Lower lobe of right lung (tissue), 2 donors: ENCODE data around the gene CYP46A1. TPM values are rescaled to one million over a fixed set of nuclear protein-coding genes. Genes with fewer than 3 reads are reported as not detected.

ENCODE experiments used
- ATAC-seq, 2 donors: fragments of 200-7000 bp; cut with Tn5 transposase; one replicate each; pipeline ENCODE4 v1.9.1; 2020 to 2022; ENCODE audit warnings: mild to moderate bottlenecking in 2 of 2, moderate library complexity in 2 of 2
- DNase-seq: peaks from one replicate; pipeline ENCODE4 v3.0.0-alpha.2; 2020
- H3K27ac ChIP-seq: fragments of 200-600 bp; one replicate; pipeline ENCODE4 v1.8.0; 2022
- H3K27me3 ChIP-seq: fragments of 200-600 bp; one replicate; pipeline ENCODE4 v1.8.0; 2022; ENCODE audit warnings: low read depth
- H3K36me3 ChIP-seq: fragments of 200-600 bp; one replicate; pipeline ENCODE4 v1.8.0; 2022; ENCODE audit warnings: mild to moderate bottlenecking
- H3K4me1 ChIP-seq: fragments of 200-600 bp; one replicate; pipeline ENCODE4 v1.8.0; 2022
- H3K4me3 ChIP-seq: fragments of 200-600 bp; one replicate; pipeline ENCODE4 v1.8.0; 2022; ENCODE audit warnings: mild to moderate bottlenecking
- H3K9me3 ChIP-seq: fragments of 200-600 bp; one replicate; pipeline ENCODE4 v1.8.0; 2022
- intact Hi-C: fragments of 100-400 bp; cut with DNase I; formaldehyde crosslinking; loops from one replicate; pipeline ENCODE4 v1.11.0; 2022
- total RNA-seq: library from RNA; stranded (reverse); fragmentation: NEBNext Ultra II Directional; extraction: Animal tissue kit (Norgen Biotek cat#: 25700); gene quantifications from one replicate; pipeline ENCODE4 v1.2.1, GENCODE V29; 2021
- TF ChIP-seq, protein P1 (sequence below): fragments of 200-600 bp; IDR thresholded peaks from one replicate; pipeline ENCODE4 v1.8.0; 2022; ENCODE audit warnings: antibody characterized with exemption, mild to moderate bottlenecking
- donor health status: DM: no; HTN: yes; CAD: no; lungs with severe emphysema.

The CYP46A1 gene
- total RNA-seq, 1 donor from 2014 or later = 0.62 TPM

- Histone ChIP-seq H3K4me1 (peaks cover 54% of the 10 kb centered on the region), H3K9me3 (no peaks in the 10 kb centered on the region), H3K27ac (no peak overlapping the region), H3K36me3 (no peaks in the 10 kb centered on the region), H3K4me3 (no peak overlapping the region), H3K27me3 (peaks cover 17% of the 10 kb centered on the region)
- DNase-seq = peak; percentile 41
- TF ChIP-seq, protein P1, sequence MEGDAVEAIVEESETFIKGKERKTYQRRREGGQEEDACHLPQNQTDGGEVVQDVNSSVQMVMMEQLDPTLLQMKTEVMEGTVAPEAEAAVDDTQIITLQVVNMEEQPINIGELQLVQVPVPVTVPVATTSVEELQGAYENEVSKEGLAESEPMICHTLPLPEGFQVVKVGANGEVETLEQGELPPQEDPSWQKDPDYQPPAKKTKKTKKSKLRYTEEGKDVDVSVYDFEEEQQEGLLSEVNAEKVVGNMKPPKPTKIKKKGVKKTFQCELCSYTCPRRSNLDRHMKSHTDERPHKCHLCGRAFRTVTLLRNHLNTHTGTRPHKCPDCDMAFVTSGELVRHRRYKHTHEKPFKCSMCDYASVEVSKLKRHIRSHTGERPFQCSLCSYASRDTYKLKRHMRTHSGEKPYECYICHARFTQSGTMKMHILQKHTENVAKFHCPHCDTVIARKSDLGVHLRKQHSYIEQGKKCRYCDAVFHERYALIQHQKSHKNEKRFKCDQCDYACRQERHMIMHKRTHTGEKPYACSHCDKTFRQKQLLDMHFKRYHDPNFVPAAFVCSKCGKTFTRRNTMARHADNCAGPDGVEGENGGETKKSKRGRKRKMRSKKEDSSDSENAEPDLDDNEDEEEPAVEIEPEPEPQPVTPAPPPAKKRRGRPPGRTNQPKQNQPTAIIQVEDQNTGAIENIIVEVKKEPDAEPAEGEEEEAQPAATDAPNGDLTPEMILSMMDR = no peak
- no peak for ATAC-seq
- intact Hi-C loops = loop anchor here (10.0 kb wide), 1 partner anchor 153 kb away; no protein-coding TSS in a partner anchor
Observed at GRCh38 chr14:99731547-99732435, 47.7 kb downstream of the CYP46A1 start.

GRCh38 chr14:99732436-99733210 is 48.5 kb downstream of the CYP46A1 start:
- Histone ChIP-seq H3K9me3 (no peaks in the 10 kb centered on the region), H3K27me3 (peaks cover 10% of the 10 kb centered on the region), H3K4me3 (no peak overlapping the region), H3K36me3 (no peaks in the 10 kb centered on the region), H3K4me1 (peaks cover 62% of the 10 kb centered on the region), H3K27ac (peak overlapping the region; percentile 76)
- peak; percentile 43 for DNase-seq
- intact Hi-C loops = loop anchor here (10.0 kb wide), 1 partner anchor 152 kb away; no protein-coding TSS in a partner anchor
- TF ChIP-seq, protein P1 = no peak
- ATAC-seq = no peak

DNA sequence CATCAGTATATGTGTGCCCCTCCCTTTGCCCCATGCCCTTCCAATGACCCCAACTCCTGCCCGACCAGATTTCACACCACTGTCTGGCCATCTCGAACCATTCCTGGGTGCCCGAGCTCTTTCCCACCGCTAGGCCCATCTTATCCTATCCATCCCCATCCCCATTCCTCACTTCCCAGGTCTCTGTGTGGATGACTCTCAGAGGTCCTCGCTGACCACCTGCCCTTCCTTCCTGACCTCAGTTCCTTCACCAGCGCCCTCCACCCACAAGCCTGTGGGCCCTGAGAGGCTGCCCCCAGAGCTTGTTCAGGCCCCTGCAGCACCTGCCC is 49.1 kb downstream of the CYP46A1 start:
- ATAC-seq (no peak), DNase-seq (no peak)
- intact Hi-C loops = loop anchor here (10.0 kb wide), 1 partner anchor 152 kb away; no protein-coding TSS in a partner anchor
- H3K4me3 ChIP-seq = no peak overlapping the region
- H3K4me1 ChIP-seq = peaks cover 67% of the 10 kb centered on the region
- H3K27me3 ChIP-seq = peaks cover 10% of the 10 kb centered on the region
- H3K9me3 ChIP-seq = no peaks in the 10 kb centered on the region
- TF ChIP-seq, protein P1 = no peak
- no peaks in the 10 kb centered on the region for H3K36me3 ChIP-seq
- H3K27ac ChIP-seq = peak overlapping the region; percentile 76

DNA sequence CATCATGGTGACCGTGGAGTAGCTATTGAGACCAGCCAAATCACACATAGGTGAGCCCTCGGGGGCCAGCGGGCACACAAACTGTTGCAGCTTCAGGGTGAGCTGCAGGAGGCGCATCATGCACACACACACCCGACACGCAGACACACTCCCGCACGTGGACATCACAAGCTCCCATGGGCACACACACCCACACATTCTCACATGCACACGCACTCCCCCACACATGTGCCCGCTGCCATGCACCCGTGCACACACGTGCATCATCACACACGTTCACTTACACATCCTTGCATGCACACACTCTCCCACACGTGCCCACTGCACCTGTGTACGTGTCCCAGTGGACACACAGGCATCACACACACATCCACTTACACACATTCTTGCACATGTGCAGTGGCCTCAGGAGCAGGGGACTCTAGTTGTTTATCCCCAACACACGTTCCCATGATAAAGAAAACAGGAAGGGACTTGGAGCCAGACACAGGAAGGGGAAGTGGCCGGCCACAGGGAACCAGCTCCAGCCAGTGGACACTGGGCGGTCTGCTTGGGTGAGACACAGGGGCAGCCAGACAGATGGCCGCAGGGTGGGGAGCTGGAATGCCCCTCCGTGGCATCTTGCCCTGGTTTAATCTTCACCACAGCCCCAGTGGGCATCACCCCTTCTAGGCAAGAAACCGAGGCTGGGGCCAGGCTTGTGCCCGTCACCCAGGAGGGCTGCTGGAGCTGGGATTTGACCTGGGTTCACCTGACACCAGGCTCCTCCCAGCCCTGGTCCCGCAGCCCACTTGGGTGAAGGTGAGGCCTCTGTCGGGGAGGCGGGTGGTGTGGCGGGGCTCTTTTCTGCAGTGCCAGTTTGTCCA is 49.7 kb downstream of the CYP46A1 start:
- Histone ChIP-seq H3K9me3 (no peaks in the 10 kb centered on the region), H3K36me3 (no peaks in the 10 kb centered on the region), H3K4me1 (peaks cover 68% of the 10 kb centered on the region), H3K27me3 (peaks cover 10% of the 10 kb centered on the region), H3K27ac (peak overlapping the region; percentile 76), H3K4me3 (no peak overlapping the region)
- DNase-seq (peak; percentile 76), ATAC-seq (peak in 1 of 2 donors; percentile 21)
- intact Hi-C loops = loop anchor here (10.0 kb wide), 1 partner anchor 151 kb away; no protein-coding TSS in a partner anchor
- TF ChIP-seq, protein P1 = no peak
